Vagina (tissue), 2 donors: ENCODE results near the gene CPLX1.

Experiments used
- CTCF ChIP-seq, 3 experiments: fragments of 450-650 bp in 2 of 3; fragments of 200-600 bp in 1 of 3; sonication (generic) in 1 of 3; IDR thresholded peaks; one replicate each; pipeline ENCODE4 v1.5.1; 2017 to 2019; ENCODE audit warnings: antibody characterized with exemption in 3 of 3, mild to moderate bottlenecking in 2 of 3, moderate library complexity in 2 of 3
- POLR2A ChIP-seq, 2 donors: fragments of 450-650 bp; IDR thresholded peaks; one replicate each; pipeline ENCODE4 v1.6.1; 2017; ENCODE audit warnings: antibody characterized with exemption in 2 of 2, mild to moderate bottlenecking in 2 of 2, moderate library complexity in 2 of 2
- POLR2AphosphoS5 ChIP-seq, 2 donors: sonication (generic); formaldehyde crosslinking; IDR thresholded peaks; one replicate each; pipeline ENCODE4 v1.9.0; 2017; ENCODE audit warnings: antibody characterized with exemption in 2 of 2, mild to moderate bottlenecking in 2 of 2, low read depth in 1 of 2; ENCODE audit not compliant: insufficient read depth in 1 of 2

- TF ChIP-seq CTCF (IDR thresholded peaks at IDR 0.05), result no peak
- TF ChIP-seq POLR2A (IDR thresholded peaks at IDR 0.05), result no peak
- TF ChIP-seq POLR2AphosphoS5 (IDR thresholded peaks at IDR 0.05; ENCODE audit: insufficient read depth in 1 of 2, low read depth in 1 of 2), result no peak
Observed at GRCh38 chr4:819401-820229, 6.3 kb downstream of the CPLX1 start.
